K562 treated with DMSO at 1 percent for 48 hours (cell line): ENCODE data around the gene GLRX. TPM values are rescaled to one million over a fixed set of nuclear protein-coding genes. Genes with fewer than 3 reads are reported as not detected.

Source experiments
- total RNA-seq: library from RNA; unstranded; fragments of 300-600 nt; gene quantifications from 2 replicates; pipeline ENCODE4 v1.2.3, GENCODE V29; 2022; ENCODE audit warnings: low replicate concordance; ENCODE audit errors: extremely low read depth

The GLRX gene, protein sequence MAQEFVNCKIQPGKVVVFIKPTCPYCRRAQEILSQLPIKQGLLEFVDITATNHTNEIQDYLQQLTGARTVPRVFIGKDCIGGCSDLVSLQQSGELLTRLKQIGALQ
- not detected in 2 replicates for total RNA-seq

DNA sequence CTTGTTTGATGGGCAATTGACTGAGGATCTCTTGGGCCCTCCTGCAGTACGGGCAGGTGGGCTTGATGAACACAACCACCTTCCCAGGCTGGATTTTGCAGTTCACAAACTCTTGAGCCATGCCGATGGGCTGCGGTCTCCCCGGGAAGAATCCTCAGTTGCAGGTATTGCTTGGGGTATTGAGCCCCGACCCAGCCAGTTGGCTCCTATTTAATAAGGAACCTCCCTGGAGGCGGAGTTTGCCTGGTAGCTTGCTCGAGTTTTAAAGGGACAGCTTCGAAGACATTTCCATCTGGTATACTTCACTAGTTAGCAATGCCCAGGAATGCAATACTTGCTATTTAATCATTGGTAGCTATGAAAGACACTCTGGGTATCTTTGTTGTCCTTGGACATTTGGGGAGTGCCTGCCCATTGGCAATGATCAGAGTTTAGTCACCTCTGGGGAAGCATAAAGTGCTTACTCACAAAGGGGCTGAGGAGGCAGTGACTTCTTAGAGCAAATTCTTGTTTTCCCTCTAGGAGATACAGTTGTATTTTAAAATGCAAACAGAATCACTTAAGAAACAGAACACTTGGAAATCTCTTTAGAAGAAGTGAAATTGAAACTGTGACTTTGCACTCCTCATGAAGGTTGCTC, at the start of gene GLRX:
Gene GLRX (minus strand): TSS at position 185 of the 640 bp plus-strand sequence. CDS start 64 bp downstream, at position 121.

Other genes with a start within 250 kb of the GLRX start
- not detected in 2 replicates for gene GPR150, start 202.6 kb downstream of the GLRX start, total RNA-seq
- not detected in 2 replicates for gene RFESD, start 175.9 kb downstream of the GLRX start, total RNA-seq
- gene SPATA9, start 139.7 kb downstream of the GLRX start, total RNA-seq, result not detected in 2 replicates
- gene RHOBTB3, start 91.4 kb downstream of the GLRX start, total RNA-seq, result 1,301 TPM in 1 of 2 replicates, not detected in the other
- gene ELL2, start 139.1 kb upstream of the GLRX start, total RNA-seq, result not detected in 2 replicates